HEK293 (cell line): ENCODE results near the gene CPA2.
"Not testable (repeated sequence)": the region's sequence is repeated elsewhere in the genome, so short reads cannot be mapped to it uniquely, and the experiment has no call there.

Experiments used
- CTCF ChIA-PET: fragments of 350-600 bp; formaldehyde crosslinking; extraction: SDS; loops from one replicate; lab custom pipeline; 2021; ENCODE audit warnings: antibody characterized with exemption; lab: Yijun Ruan, JAX
- POLR2A ChIA-PET: fragments of 300-600 bp; formaldehyde crosslinking; extraction: SDS; loops from one replicate; lab custom pipeline; 2020; ENCODE audit warnings: antibody characterized with exemption, inconsistent platforms; lab: Yijun Ruan, JAX
- H3K27ac ChIP-seq: fragments of 200-500 bp; sonication (Bioruptor generic); 2 replicates; pipeline ENCODE4 v1.5.1; 2014; ENCODE audit warnings: low read depth, low read length, control low read depth, inconsistent platforms; ENCODE audit errors: extremely low read depth
- H3K36me3 ChIP-seq, 2 experiments: fragments of 200-500 bp in 1 of 2; sonication (Bioruptor generic) in 1 of 2; 1 replicate in 1 of 2; 2 replicates in 1 of 2; pipeline ENCODE4 v1.5.1; 2014 to 2017; ENCODE audit warnings: inconsistent platforms in 2 of 2, low read length in 2 of 2; ENCODE audit not compliant: control insufficient read depth in 2 of 2, insufficient read depth in 1 of 2
- H3K4me1 ChIP-seq: fragments of 200-500 bp; sonication (Bioruptor generic); 2 replicates; pipeline ENCODE4 v1.5.1; 2014; ENCODE audit warnings: mild to moderate bottlenecking, low read length, inconsistent platforms; ENCODE audit not compliant: control insufficient read depth, insufficient read depth
- H3K4me3 ChIP-seq: 2 replicates; pipeline ENCODE4 v1.5.1; 2011; ENCODE audit warnings: low read depth, mild to moderate bottlenecking, control low read depth, low read length, moderate library complexity
- H3K9me3 ChIP-seq: fragments of 200-500 bp; sonication (Bioruptor generic); 2 replicates; pipeline ENCODE4 v1.5.1; 2014; ENCODE audit warnings: low read depth, low read length, inconsistent platforms; ENCODE audit not compliant: control insufficient read depth, insufficient read depth
- FEZF1 ChIP-seq: fragments of 450-650 bp; formaldehyde crosslinking; IDR thresholded peaks from 2 replicates; pipeline ENCODE4 v1.5.1; 2016; ENCODE audit warnings: missing biosample characterization, missing genetic modification characterization
- HOXD13 ChIP-seq: sonication (generic); formaldehyde crosslinking; IDR thresholded peaks from 2 replicates; pipeline ENCODE4 v1.8.0; 2022; ENCODE audit warnings: missing genetic modification reagents, borderline replicate concordance
- SCRT1 ChIP-seq: fragments of 450-650 bp; formaldehyde crosslinking; IDR thresholded peaks from 2 replicates; pipeline ENCODE4 v1.5.1; 2016; ENCODE audit warnings: missing biosample characterization, missing genetic modification characterization, borderline replicate concordance
- SP7 ChIP-seq: fragments of 450-650 bp; formaldehyde crosslinking; IDR thresholded peaks from 2 replicates; pipeline ENCODE4 v1.5.1; 2016; ENCODE audit warnings: missing biosample characterization, missing genetic modification characterization
- YY2 ChIP-seq: fragments of 450-650 bp; formaldehyde crosslinking; IDR thresholded peaks from 2 replicates; pipeline ENCODE4 v1.5.1; 2016; ENCODE audit warnings: missing biosample characterization, missing genetic modification characterization
- ZNF146 ChIP-seq: fragments of 450-650 bp; formaldehyde crosslinking; IDR thresholded peaks from 2 replicates; pipeline ENCODE4 v1.5.1; 2016; ENCODE audit warnings: missing biosample characterization, missing genetic modification characterization
- ZNF169 ChIP-seq: fragments of 450-650 bp; formaldehyde crosslinking; IDR thresholded peaks from 2 replicates; pipeline ENCODE4 v1.5.1; 2016; ENCODE audit warnings: missing biosample characterization, missing genetic modification characterization
- ZNF19 ChIP-seq: fragments of 450-650 bp; formaldehyde crosslinking; IDR thresholded peaks from 2 replicates; pipeline ENCODE4; 2016; ENCODE audit warnings: missing biosample characterization, missing genetic modification characterization, low read depth
- ZNF202 ChIP-seq: fragments of 450-650 bp; formaldehyde crosslinking; IDR thresholded peaks from 2 replicates; pipeline ENCODE4 v1.5.1; 2016; ENCODE audit warnings: missing biosample characterization, missing genetic modification characterization, borderline replicate concordance
- ZNF311 ChIP-seq: fragments of 450-650 bp; formaldehyde crosslinking; IDR thresholded peaks from 2 replicates; pipeline ENCODE4 v1.5.1; 2017; ENCODE audit warnings: missing biosample characterization, missing genetic modification characterization, borderline replicate concordance
- ZNF423 ChIP-seq: fragments of 450-650 bp; formaldehyde crosslinking; IDR thresholded peaks from 2 replicates; pipeline ENCODE4 v1.5.1; 2016; ENCODE audit warnings: missing biosample characterization, missing genetic modification characterization
- ZNF558 ChIP-seq: fragments of 450-650 bp; formaldehyde crosslinking; IDR thresholded peaks from 2 replicates; pipeline ENCODE4 v1.5.1; 2016; ENCODE audit warnings: missing biosample characterization, missing genetic modification characterization
- ZNF623 ChIP-seq: fragments of 450-650 bp; formaldehyde crosslinking; IDR thresholded peaks from 2 replicates; pipeline ENCODE4 v1.5.1; 2016; ENCODE audit warnings: missing biosample characterization, missing genetic modification characterization
- ZNF837 ChIP-seq: fragments of 450-650 bp; formaldehyde crosslinking; IDR thresholded peaks from 2 replicates; pipeline ENCODE4 v1.5.1; 2016; ENCODE audit warnings: missing biosample characterization, missing genetic modification characterization
- ZSCAN16 ChIP-seq: fragments of 450-650 bp; formaldehyde crosslinking; IDR thresholded peaks from 2 replicates; pipeline ENCODE4 v1.5.1; 2016; ENCODE audit warnings: missing biosample characterization, missing genetic modification characterization
- TF ChIP-seq, protein P1 (sequence below): fragments of 450-650 bp; formaldehyde crosslinking; IDR thresholded peaks from 2 replicates; pipeline ENCODE4 v1.5.1; 2017; ENCODE audit warnings: missing biosample characterization, missing genetic modification characterization
- TF ChIP-seq, protein P2 (sequence below): fragments of 450-650 bp; formaldehyde crosslinking; IDR thresholded peaks from 2 replicates; pipeline ENCODE4 v1.5.1; 2016; ENCODE audit warnings: missing biosample characterization, missing genetic modification characterization
- TF ChIP-seq, protein P3 (sequence below): fragments of 450-650 bp; formaldehyde crosslinking; IDR thresholded peaks from 2 replicates; pipeline ENCODE4; 2016; ENCODE audit warnings: missing biosample characterization, missing genetic modification characterization

The CPA2 gene

DNA sequence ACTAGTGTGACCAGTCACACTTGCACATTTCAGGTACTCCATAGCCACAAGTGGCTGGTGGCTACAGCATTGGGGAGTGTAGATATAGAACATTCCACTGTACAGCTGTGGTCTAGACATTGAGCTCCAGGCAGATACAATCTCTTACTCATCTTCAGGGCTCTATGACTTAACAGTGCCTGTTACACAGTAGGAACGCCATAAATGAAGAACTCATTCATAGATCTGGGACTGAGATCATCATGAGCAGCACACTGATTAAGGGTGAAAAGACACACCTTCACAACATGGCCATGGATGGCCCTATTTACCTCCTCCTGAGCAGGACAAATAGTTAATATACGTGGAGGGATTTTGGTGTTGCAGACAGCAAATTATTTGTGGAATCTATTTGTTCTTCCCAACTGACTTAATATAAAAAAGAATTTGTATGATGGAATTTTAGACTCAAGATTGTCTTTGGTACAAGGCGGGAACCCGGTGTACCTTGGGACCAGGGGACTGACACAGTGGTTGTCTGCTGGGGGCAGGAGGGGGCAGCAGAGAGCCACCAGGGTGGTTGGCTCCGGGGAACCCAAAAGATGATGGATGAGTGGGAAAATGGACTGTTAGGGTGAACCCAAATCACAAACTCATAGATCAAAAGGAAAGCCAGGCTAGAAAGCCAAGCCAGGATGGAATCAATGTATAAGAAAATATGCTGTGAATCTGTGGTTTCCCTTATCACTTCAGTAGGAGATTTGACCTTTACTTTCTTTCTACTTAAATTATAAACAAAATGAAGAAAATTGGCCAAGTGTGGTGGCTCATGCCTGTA lies 24.3 kb upstream of the CPA2 start (continued):
- TF ChIP-seq, protein P1, sequence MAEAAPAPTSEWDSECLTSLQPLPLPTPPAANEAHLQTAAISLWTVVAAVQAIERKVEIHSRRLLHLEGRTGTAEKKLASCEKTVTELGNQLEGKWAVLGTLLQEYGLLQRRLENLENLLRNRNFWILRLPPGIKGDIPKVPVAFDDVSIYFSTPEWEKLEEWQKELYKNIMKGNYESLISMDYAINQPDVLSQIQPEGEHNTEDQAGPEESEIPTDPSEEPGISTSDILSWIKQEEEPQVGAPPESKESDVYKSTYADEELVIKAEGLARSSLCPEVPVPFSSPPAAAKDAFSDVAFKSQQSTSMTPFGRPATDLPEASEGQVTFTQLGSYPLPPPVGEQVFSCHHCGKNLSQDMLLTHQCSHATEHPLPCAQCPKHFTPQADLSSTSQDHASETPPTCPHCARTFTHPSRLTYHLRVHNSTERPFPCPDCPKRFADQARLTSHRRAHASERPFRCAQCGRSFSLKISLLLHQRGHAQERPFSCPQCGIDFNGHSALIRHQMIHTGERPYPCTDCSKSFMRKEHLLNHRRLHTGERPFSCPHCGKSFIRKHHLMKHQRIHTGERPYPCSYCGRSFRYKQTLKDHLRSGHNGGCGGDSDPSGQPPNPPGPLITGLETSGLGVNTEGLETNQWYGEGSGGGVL: no peak
- TF ChIP-seq, protein P2, sequence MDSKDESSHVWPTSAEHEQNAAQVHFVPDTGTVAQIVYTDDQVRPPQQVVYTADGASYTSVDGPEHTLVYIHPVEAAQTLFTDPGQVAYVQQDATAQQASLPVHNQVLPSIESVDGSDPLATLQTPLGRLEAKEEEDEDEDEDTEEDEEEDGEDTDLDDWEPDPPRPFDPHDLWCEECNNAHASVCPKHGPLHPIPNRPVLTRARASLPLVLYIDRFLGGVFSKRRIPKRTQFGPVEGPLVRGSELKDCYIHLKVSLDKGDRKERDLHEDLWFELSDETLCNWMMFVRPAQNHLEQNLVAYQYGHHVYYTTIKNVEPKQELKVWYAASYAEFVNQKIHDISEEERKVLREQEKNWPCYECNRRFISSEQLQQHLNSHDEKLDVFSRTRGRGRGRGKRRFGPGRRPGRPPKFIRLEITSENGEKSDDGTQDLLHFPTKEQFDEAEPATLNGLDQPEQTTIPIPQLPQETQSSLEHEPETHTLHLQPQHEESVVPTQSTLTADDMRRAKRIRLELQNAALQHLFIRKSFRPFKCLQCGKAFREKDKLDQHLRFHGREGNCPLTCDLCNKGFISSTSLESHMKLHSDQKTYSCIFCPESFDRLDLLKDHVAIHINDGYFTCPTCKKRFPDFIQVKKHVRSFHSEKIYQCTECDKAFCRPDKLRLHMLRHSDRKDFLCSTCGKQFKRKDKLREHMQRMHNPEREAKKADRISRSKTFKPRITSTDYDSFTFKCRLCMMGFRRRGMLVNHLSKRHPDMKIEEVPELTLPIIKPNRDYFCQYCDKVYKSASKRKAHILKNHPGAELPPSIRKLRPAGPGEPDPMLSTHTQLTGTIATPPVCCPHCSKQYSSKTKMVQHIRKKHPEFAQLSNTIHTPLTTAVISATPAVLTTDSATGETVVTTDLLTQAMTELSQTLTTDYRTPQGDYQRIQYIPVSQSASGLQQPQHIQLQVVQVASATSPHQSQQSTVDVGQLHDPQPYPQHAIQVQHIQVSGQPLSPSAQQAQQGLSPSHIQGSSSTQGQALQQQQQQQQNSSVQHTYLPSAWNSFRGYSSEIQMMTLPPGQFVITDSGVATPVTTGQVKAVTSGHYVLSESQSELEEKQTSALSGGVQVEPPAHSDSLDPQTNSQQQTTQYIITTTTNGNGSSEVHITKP (tag by site-specific recombination): peak; percentile 56
- no peak for TF ChIP-seq ZNF311 (tag by site-specific recombination)
- no peak for TF ChIP-seq FEZF1 (tag by site-specific recombination)
- no peak for TF ChIP-seq ZNF558 (tag by site-specific recombination)
- TF ChIP-seq ZNF169 (tag by site-specific recombination): no peak
- TF ChIP-seq ZNF837 (tag by site-specific recombination): no peak
- no peak for TF ChIP-seq ZNF202
- peak; percentile 57 for TF ChIP-seq SP7
- no peak for TF ChIP-seq ZSCAN16 (tag by site-specific recombination)
- TF ChIP-seq ZNF19: no peak
- no peak for TF ChIP-seq ZNF423 (tag by site-specific recombination)
- TF ChIP-seq HOXD13 (CRISPR knock-in tag): no peak
- TF ChIP-seq SCRT1 (tag by site-specific recombination): no peak
- TF ChIP-seq YY2: no peak
- TF ChIP-seq, protein P3, sequence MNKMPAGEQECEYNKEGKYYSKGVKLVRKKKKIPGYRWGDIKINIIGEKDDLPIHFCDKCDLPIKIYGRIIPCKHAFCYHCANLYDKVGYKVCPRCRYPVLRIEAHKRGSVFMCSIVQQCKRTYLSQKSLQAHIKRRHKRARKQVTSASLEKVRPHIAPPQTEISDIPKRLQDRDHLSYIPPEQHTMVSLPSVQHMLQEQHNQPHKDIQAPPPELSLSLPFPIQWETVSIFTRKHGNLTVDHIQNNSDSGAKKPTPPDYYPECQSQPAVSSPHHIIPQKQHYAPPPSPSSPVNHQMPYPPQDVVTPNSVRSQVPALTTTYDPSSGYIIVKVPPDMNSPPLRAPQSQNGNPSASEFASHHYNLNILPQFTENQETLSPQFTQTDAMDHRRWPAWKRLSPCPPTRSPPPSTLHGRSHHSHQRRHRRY (tag by site-specific recombination): no peak
- no peak for TF ChIP-seq ZNF623 (tag by site-specific recombination)

DNA sequence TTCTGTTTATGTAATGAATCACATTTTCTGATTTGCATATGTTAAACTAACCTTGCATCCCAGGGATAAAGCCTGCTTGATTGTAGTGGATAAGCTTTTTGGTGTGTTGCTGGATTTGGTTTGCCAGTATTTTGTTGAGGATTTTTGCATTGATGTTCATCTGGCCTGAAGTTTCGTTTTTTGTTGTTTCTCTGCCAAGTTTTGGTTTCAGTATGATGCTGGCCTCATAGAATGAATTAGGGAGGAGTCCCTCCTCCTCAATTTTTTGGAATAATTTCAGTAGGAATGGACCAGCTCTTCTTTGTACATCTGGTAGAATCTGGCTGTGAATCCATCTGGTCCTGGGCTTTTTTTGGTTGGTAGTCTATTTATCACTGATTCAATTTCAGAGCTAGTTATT lies 23.2 kb upstream of the CPA2 start:
- H3K4me3 ChIP-seq, POLR2A ChIA-PET, H3K27ac ChIP-seq, H3K4me1 ChIP-seq, H3K36me3 ChIP-seq, H3K9me3 ChIP-seq: not testable (repeated sequence)
- CTCF ChIA-PET: interaction anchor here (0.5 to 2.1 kb wide), 15 partner anchors 9 to 515 kb away, joined by 3 to 11 read pairs (median 3); partner anchors contain the start of gene CPA2

DNA sequence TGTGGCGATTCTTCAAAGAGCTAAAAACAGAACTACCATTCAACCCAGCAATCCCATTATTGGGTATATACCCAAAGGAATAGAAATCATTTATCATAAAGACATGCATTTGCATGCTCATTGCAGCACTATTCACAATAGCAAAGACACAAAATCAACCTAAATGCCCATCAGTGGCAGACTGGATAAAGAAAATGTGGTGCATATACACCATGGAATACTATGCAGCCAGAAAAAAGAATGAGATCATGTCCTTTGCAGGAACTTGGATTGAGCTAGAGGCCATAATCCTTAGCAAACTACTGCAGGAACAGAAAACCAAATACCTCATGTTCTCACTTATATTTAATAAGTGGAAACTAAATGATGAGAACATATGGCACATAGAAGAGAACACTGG lies 20.2 kb upstream of the CPA2 start:
- CTCF ChIA-PET: interaction anchor here (0.9 kb wide), 1 partner anchor 174 kb away, joined by 4 read pairs; no protein-coding TSS in a partner anchor
- H3K4me1 ChIP-seq, H3K27ac ChIP-seq, H3K36me3 ChIP-seq, H3K4me3 ChIP-seq, POLR2A ChIA-PET, H3K9me3 ChIP-seq: not testable (repeated sequence)
- peak; percentile 60; the same call in 1 of the 2 replicates for TF ChIP-seq ZNF146
